Measurements from ENCODE around the gene LRRC66. TPM values are rescaled to one million over a fixed set of nuclear protein-coding genes. Genes with fewer than 3 reads are reported as not detected.

The LRRC66 gene
- 1 to 10 TPM in 1 of 4 donors, under 1 TPM in 2, not detected in 1; 0.16 to 1.3 (median 0.34) TPM for total RNA-seq

GRCh38 chr4:52019936-52020657, at the start of gene LRRC66:
TSS of gene LRRC66 (minus strand) at chr4:52020363. CDS start at chr4:52017613, 2,750 bp downstream.
- TF ChIP-seq, protein P1, sequence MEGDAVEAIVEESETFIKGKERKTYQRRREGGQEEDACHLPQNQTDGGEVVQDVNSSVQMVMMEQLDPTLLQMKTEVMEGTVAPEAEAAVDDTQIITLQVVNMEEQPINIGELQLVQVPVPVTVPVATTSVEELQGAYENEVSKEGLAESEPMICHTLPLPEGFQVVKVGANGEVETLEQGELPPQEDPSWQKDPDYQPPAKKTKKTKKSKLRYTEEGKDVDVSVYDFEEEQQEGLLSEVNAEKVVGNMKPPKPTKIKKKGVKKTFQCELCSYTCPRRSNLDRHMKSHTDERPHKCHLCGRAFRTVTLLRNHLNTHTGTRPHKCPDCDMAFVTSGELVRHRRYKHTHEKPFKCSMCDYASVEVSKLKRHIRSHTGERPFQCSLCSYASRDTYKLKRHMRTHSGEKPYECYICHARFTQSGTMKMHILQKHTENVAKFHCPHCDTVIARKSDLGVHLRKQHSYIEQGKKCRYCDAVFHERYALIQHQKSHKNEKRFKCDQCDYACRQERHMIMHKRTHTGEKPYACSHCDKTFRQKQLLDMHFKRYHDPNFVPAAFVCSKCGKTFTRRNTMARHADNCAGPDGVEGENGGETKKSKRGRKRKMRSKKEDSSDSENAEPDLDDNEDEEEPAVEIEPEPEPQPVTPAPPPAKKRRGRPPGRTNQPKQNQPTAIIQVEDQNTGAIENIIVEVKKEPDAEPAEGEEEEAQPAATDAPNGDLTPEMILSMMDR (IDR thresholded peaks at IDR 0.05; ENCODE audit: low read depth): no peak

DNA sequence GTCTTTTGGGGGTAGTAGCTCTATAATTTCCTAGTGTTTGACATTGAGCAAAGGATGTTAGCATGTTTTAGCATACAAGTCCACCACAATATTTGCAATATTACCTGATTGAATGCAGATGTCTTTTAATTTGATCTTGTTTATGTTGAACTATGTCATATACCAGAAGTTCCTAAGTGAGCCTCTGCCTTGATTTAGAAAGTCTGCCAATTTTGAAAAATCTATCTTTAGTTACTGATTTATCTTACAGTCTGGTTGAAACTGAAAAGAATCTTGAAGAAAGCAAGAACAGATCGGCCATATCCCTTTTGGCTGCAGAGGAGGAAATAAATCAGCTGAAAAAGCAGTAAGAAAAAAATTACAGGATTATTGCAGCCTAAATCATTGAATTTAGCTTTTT, 49.4 kb upstream of the LRRC66 start:
- TF ChIP-seq, protein P1 (IDR thresholded peaks at IDR 0.05; ENCODE audit: low read depth): no peak

DNA sequence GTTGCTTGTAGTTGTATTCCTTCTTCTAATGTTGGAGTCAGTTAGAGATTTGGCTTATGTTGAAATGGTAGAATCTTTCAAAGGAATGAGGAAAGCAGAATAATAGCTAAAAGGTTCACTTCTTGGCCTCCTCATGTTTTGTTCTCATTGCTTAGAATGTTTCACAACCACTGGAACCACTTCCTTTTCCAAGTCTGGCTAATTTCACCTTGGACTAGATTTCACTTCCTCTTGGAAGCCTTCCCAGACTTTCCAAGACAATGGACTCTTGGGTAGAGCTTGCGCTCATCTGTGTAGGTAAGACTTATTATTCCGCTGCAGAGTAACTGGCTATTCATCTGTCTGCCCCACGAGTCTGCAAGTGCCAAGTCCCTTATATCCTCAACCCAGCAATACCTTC, 39.2 kb upstream of the LRRC66 start:
- TF ChIP-seq, protein P1 (IDR thresholded peaks at IDR 0.05; ENCODE audit: low read depth): no peak

DNA sequence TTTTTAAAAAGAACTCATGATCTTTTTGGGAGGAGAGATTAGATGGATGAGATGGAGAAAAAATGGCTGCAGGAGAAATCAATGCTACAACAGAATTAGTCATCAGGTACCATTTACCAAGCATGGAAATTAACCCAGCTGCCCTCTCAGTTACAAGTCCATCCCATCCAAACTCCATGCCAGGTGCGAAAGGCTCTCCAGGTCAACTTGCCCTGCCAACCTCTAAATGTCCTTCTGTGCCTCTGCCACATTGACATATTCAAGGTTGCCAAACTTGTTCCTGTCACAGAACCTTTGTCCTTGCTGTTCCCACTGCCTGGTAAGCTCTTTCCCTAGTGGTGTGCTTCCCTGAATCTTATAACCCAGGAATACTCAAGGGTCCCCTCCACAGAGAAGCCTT, 38.1 kb upstream of the LRRC66 start:
- TF ChIP-seq, protein P1 (IDR thresholded peaks at IDR 0.05; ENCODE audit: low read depth): no peak

DNA sequence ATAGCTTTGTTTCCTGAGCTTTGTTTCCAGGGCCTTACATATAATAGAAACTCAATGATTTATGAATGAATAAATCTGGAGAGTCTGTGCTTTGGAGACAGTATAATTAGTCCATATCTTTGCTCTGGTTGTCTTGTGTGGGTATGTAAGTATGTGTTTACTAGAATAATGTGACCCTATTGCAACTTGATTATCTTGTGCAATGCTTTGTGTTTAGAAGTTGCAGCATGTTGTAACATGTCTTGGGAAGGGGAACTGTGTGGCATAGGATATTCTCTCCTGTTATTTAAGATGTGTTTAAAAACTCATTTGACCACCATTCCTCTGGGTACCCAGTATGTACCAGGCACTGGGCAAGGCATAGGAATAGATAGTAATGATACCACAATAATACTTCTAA, 37.0 kb upstream of the LRRC66 start:
- TF ChIP-seq, protein P1 (IDR thresholded peaks at IDR 0.05; ENCODE audit: low read depth): no peak

DNA sequence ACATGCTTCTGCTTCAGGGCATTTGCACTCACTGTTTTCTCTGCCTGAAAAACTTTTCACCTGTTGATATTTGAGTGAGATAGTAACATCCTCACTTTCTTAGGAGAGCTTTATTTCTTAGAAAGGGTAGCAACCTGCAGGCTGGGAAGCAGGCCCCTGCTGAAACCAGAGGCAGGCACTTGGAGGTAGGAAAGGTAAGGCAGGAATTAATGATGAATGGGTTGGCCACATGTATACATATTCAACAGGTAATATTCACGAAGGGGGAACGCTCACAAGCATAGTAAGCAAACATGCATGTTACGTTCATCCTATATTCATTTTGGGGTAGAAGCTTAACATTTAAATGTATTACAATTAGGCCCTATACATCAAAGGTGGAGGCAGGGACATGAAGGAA, 34.1 kb upstream of the LRRC66 start:
- TF ChIP-seq, protein P1 (IDR thresholded peaks at IDR 0.05; ENCODE audit: low read depth): no peak

GRCh38 chr4:52052475-52052780, 32.3 kb upstream of the LRRC66 start:
- TF ChIP-seq, protein P1 (IDR thresholded peaks at IDR 0.05; ENCODE audit: low read depth): no peak

All from subcutaneous adipose tissue (tissue), 4 donors.